Stimulated activated CD8-positive, alpha-beta memory T cell treated with anti-CD3 and anti-CD28 coated beads, Interleukin-4, amount 100 ng/mL, for 1 hour (primary cell): ENCODE data around the gene SH3BGRL.

Experiments
- DNase-seq, 2 donors: peaks; one replicate each; pipeline ENCODE4 v3.0.0-alpha.2; 2020; ENCODE audit warnings: low read depth in 2 of 2, low spot score in 1 of 2

The SH3BGRL gene

GRCh38 chrX:81201671-81202455, at the start of gene SH3BGRL, which contains the start of gene HMGN5:
TSS of gene SH3BGRL (plus strand) at chrX:81202102. CDS start at chrX:81202201, 99 bp downstream.
TSS of gene HMGN5 (minus strand) at chrX:81201913. CDS start at chrX:81121549, 80,364 bp downstream.
- peak in 1 of 2 donors; percentile 45 for DNase-seq

- DNase-seq, result no peak
Measured at GRCh38 chrX:81168391-81168790, 33.5 kb upstream of the SH3BGRL start.

GRCh38 chrX:81174286-81174685, 27.6 kb upstream of the SH3BGRL start:
- DNase-seq, result no peak

GRCh38 chrX:81195259-81195658, 6.6 kb upstream of the SH3BGRL start:
- no peak for DNase-seq

GRCh38 chrX:81195712-81196111, 6.2 kb upstream of the SH3BGRL start:
- DNase-seq, result peak; percentile 17 to 19

GRCh38 chrX:81201071-81201470, 831 bp upstream of the SH3BGRL start:
- no peak for DNase-seq

- no peak for DNase-seq
Measured at GRCh38 chrX:81202456-81202819, 536 bp downstream of the SH3BGRL start.

- no peak for DNase-seq
Measured at GRCh38 chrX:81202943-81203342, 1.0 kb downstream of the SH3BGRL start.

- no peak for DNase-seq
Measured at GRCh38 chrX:81205551-81205950, 3.6 kb downstream of the SH3BGRL start.

GRCh38 chrX:81206476-81206875, 4.6 kb downstream of the SH3BGRL start:
- no peak for DNase-seq

GRCh38 chrX:81208916-81209315, 7.0 kb downstream of the SH3BGRL start:
- DNase-seq, result no peak

GRCh38 chrX:81215685-81216084, 13.8 kb downstream of the SH3BGRL start:
- no peak for DNase-seq

- no peak for DNase-seq
Measured at GRCh38 chrX:81229229-81229628, 27.3 kb downstream of the SH3BGRL start.

GRCh38 chrX:81229901-81230300, 28.0 kb downstream of the SH3BGRL start:
- no peak for DNase-seq

- no peak for DNase-seq
Measured at GRCh38 chrX:81231476-81231875, 29.6 kb downstream of the SH3BGRL start.

- no peak for DNase-seq
Measured at GRCh38 chrX:81232218-81232617, 30.3 kb downstream of the SH3BGRL start.

GRCh38 chrX:81237516-81237915, 35.6 kb downstream of the SH3BGRL start:
- no peak for DNase-seq

GRCh38 chrX:81238166-81238565, 36.3 kb downstream of the SH3BGRL start:
- DNase-seq, result no peak

GRCh38 chrX:81240701-81241331, 38.9 kb downstream of the SH3BGRL start:
- no peak for DNase-seq

- no peak for DNase-seq
Measured at GRCh38 chrX:81241753-81242152, 39.9 kb downstream of the SH3BGRL start.

- DNase-seq, result no peak
Measured at GRCh38 chrX:81255876-81256275, 54.0 kb downstream of the SH3BGRL start.

GRCh38 chrX:81257817-81258216, 55.9 kb downstream of the SH3BGRL start:
- DNase-seq, result no peak
